DOHH2 (cell line): Measurements from ENCODE around the gene ADAM10.

Source experiments
- H3F3A ChIP-seq: fragments of 200-600 bp; sonication (generic), shearing (Covaris generic); 2 replicates; pipeline ENCODE4 v1.6.0; 2016; ENCODE audit warnings: antibody characterized with exemption, mild to moderate bottlenecking; ENCODE audit not compliant: control insufficient read depth, insufficient read depth
- H3K27ac ChIP-seq: fragments of 200-600 bp; sonication (generic); 2 replicates; pipeline ENCODE4 v1.5.1; 2014; ENCODE audit warnings: low read depth, mild to moderate bottlenecking, low read length, moderate library complexity
- H3K27me3 ChIP-seq: fragments of 200-600 bp; sonication (generic); 2 replicates; pipeline ENCODE4 v1.6.1; 2014; ENCODE audit warnings: mild to moderate bottlenecking, low read length, mixed read lengths; ENCODE audit not compliant: control insufficient read depth
- H3K36me3 ChIP-seq: fragments of 200-600 bp; sonication (generic); 2 replicates; pipeline ENCODE4 v1.6.1; 2014; ENCODE audit warnings: mild to moderate bottlenecking, low read length, moderate library complexity, mixed read lengths; ENCODE audit not compliant: control insufficient read depth
- H3K4me1 ChIP-seq: fragments of 200-600 bp; sonication (generic); 2 replicates; pipeline ENCODE4 v1.6.1; 2014; ENCODE audit warnings: mild to moderate bottlenecking, low read length, mixed read lengths; ENCODE audit not compliant: control insufficient read depth
- H3K4me2 ChIP-seq: fragments of 200-600 bp; sonication (generic); 2 replicates; pipeline ENCODE4 v1.6.0; 2014; ENCODE audit warnings: mild to moderate bottlenecking, low read length, moderate library complexity
- H3K4me3 ChIP-seq: fragments of 200-600 bp; sonication (generic); 2 replicates; pipeline ENCODE4 v1.5.1; 2014; ENCODE audit warnings: mild to moderate bottlenecking, low read length, mixed read lengths
- H3K79me2 ChIP-seq: fragments of 200-600 bp; sonication (generic); 2 replicates; pipeline ENCODE4 v1.6.1; 2014; ENCODE audit warnings: mild to moderate bottlenecking, low read length, mixed read lengths; ENCODE audit not compliant: control insufficient read depth
- H3K9me2 ChIP-seq: fragments of 200-600 bp; sonication (generic); replicated peaks from 2 replicates; pipeline ENCODE4 v1.6.1; 2014; ENCODE audit warnings: mild to moderate bottlenecking, low read length, mixed read lengths; ENCODE audit not compliant: control insufficient read depth
- H3K9me3 ChIP-seq: fragments of 200-600 bp; sonication (generic); 2 replicates; pipeline ENCODE4 v1.6.1; 2014; ENCODE audit warnings: antibody characterized with exemption, low read length, mixed read lengths; ENCODE audit not compliant: control insufficient read depth, insufficient read depth
- H4K20me1 ChIP-seq: fragments of 200-600 bp; sonication (generic); 2 replicates; pipeline ENCODE4 v1.6.0; 2014; ENCODE audit warnings: low read depth, mild to moderate bottlenecking, antibody characterized with exemption, low read length, moderate library complexity; ENCODE audit not compliant: control insufficient read depth, insufficient read depth
- EZH2phosphoT487 ChIP-seq: fragments of 200-600 bp; sonication (generic); IDR thresholded peaks from 2 replicates; pipeline ENCODE4 v1.6.1; 2017; ENCODE audit warnings: borderline replicate concordance, mild to moderate bottlenecking, antibody characterized with exemption, low read length, moderate library complexity, mixed read lengths
- TF ChIP-seq, protein P1 (sequence below): fragments of 200-600 bp; sonication (generic); IDR thresholded peaks from one replicate; pipeline ENCODE4 v1.5.1; 2014; ENCODE audit warnings: antibody characterized with exemption, mild to moderate bottlenecking, low read depth, low read length; ENCODE audit not compliant: poor library complexity, severe bottlenecking

The ADAM10 gene

DNA sequence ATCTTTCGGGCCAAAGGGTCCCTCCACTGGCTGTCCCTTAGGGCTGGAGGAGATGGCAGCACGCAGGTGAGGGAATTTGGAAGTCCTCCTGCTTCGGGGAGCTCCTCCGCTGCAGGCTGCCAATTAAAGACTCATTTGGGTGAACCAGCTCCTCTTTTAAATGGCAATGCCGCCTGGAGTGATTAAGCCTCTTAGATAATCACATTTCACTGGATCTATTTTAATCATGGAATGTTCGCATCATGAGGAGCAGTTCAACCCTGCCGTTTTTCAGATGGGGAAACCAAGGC lies 199.8 kb downstream of the ADAM10 start:
- Histone ChIP-seq H3K4me2 (no peak overlapping the region), H4K20me1 (no peaks in the 10 kb centered on the region), H3F3A (no peaks in the 10 kb centered on the region), H3K4me1 (no peaks in the 10 kb centered on the region), H3K9me2 (no peaks in the 10 kb centered on the region), H3K79me2 (no peaks in the 10 kb centered on the region), H3K4me3 (no peak overlapping the region), H3K27ac (no peak overlapping the region), H3K36me3 (no peaks in the 10 kb centered on the region), H3K9me3 (no peaks in the 10 kb centered on the region), H3K27me3 (no peaks in the 10 kb centered on the region; the same call in 1 of the 2 replicates)
- TF ChIP-seq, protein P1, sequence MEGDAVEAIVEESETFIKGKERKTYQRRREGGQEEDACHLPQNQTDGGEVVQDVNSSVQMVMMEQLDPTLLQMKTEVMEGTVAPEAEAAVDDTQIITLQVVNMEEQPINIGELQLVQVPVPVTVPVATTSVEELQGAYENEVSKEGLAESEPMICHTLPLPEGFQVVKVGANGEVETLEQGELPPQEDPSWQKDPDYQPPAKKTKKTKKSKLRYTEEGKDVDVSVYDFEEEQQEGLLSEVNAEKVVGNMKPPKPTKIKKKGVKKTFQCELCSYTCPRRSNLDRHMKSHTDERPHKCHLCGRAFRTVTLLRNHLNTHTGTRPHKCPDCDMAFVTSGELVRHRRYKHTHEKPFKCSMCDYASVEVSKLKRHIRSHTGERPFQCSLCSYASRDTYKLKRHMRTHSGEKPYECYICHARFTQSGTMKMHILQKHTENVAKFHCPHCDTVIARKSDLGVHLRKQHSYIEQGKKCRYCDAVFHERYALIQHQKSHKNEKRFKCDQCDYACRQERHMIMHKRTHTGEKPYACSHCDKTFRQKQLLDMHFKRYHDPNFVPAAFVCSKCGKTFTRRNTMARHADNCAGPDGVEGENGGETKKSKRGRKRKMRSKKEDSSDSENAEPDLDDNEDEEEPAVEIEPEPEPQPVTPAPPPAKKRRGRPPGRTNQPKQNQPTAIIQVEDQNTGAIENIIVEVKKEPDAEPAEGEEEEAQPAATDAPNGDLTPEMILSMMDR = no peak
- TF ChIP-seq EZH2phosphoT487 = no peak

DNA sequence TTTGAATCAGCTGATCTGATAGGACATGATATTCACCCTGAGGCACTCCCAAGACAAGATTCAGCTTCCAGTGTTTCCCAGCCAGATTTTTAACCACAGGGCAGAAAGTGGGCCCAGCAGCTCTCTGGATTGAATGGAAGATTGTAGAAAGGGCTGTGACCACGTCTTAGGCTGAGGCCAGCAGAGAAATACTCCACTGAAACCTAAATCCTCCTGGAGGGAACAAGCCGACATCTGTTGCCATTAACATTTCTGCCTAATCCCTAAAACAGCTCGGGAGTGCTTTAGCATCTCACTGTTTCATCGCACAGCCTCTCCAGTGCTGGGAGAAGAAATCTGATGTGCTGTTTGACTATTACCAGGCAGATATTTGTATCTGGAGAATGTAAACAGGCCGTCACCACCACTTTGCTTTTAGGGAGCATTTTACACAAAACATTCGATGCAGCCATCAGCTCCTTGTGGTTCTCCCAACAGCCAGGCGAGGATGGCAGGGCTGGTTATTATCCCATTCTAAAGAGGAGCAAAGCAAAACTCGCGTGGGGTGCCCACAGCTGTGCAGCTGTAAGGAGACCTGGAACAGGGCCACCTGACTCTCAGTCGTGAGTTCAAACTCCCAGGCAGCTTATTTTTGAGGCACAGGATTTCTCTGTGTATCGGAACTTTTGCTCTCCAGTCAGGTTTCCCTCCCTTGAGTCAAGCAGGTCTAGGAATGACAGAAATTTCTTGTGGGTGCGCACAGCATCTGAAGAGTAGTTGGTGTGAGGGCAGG lies 200.3 kb downstream of the ADAM10 start:
- no peaks in the 10 kb centered on the region for H3K4me1 ChIP-seq
- no peaks in the 10 kb centered on the region for H4K20me1 ChIP-seq
- no peaks in the 10 kb centered on the region for H3K9me2 ChIP-seq
- H3K9me3 ChIP-seq = no peaks in the 10 kb centered on the region
- H3K27me3 ChIP-seq = no peaks in the 10 kb centered on the region; the same call in 1 of the 2 replicates
- TF ChIP-seq, protein P1 = no peak
- H3K27ac ChIP-seq = no peak overlapping the region
- no peaks in the 10 kb centered on the region for H3K79me2 ChIP-seq
- H3K36me3 ChIP-seq = no peaks in the 10 kb centered on the region
- no peaks in the 10 kb centered on the region for H3F3A ChIP-seq
- H3K4me2 ChIP-seq = no peak overlapping the region
- H3K4me3 ChIP-seq = no peak overlapping the region

DNA sequence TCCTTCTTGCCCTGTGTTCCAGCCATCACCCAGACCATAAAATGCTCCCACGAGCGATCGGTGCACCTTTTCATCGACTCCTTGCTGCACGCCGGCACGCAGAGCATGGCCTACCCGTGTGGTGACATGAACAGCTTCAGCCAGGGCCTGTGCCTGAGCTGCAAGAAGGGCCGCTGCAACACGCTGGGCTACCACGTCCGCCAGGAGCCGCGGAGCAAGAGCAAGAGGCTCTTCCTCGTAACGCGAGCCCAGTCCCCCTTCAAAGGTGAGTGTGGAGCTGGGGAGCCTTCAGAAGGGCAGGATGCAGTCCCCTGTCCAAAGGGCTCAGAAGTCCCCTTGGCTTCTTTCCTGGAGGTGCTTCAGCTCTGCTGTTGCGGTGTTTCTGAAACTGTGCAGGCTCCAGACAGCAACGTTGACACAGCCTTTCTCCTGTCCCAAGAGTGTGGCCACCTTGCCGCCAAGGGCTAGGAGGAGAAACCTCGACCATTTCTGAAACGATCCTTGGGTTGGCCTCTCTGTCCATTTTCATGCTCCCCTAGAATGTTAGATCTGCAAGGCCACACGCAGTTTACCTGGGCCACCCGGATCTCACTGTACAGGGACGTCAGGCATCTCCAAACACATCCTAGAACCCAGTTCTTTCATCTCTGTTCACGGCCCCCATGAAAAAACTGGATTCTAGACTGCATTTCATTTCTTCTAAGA lies 201.0 kb downstream of the ADAM10 start:
- H4K20me1 ChIP-seq = no peaks in the 10 kb centered on the region
- no peak overlapping the region for H3K4me3 ChIP-seq
- no peaks in the 10 kb centered on the region; the same call in 1 of the 2 replicates for H3K27me3 ChIP-seq
- no peaks in the 10 kb centered on the region for H3K4me1 ChIP-seq
- H3K36me3 ChIP-seq = no peaks in the 10 kb centered on the region
- H3K79me2 ChIP-seq = no peaks in the 10 kb centered on the region
- no peaks in the 10 kb centered on the region for H3F3A ChIP-seq
- H3K9me2 ChIP-seq = no peaks in the 10 kb centered on the region
- TF ChIP-seq, protein P1 = no peak
- TF ChIP-seq EZH2phosphoT487 = no peak
- no peak overlapping the region for H3K4me2 ChIP-seq
- no peak overlapping the region for H3K27ac ChIP-seq
- H3K9me3 ChIP-seq = no peaks in the 10 kb centered on the region
